ENCODE data around the gene TRAPPC10.
A peak's percentile ranks its signal among the peaks of the same experiment; 100 is the strongest.

Gene TRAPPC10

GRCh38 chr21:43995521-43996105, 16.5 kb upstream of the TRAPPC10 start:
- H3K4me1 ChIP-seq (ENCODE audit: control insufficient read depth, insufficient read depth, low read length): no peaks in the 10 kb centered on the region
- H3K27me3 ChIP-seq (ENCODE audit: control insufficient read depth, insufficient read depth, low read length): peaks cover 9% of the 10 kb centered on the region
- no peaks in the 10 kb centered on the region for H3K9me3 ChIP-seq (ENCODE audit: control insufficient read depth, low read length)
- H3K9ac ChIP-seq (ENCODE audit: low read length): no peak overlapping the region
- no peak overlapping the region for H3K4me3 ChIP-seq (ENCODE audit: low read length)
- no peaks in the 10 kb centered on the region for H3K36me3 ChIP-seq (ENCODE audit: control insufficient read depth, insufficient read depth, low read length)

- Histone ChIP-seq H3K4me3 (ENCODE audit: low read length) (no peak overlapping the region), H3K4me1 (ENCODE audit: control insufficient read depth, insufficient read depth, low read length) (no peaks in the 10 kb centered on the region), H3K27me3 (ENCODE audit: control insufficient read depth, insufficient read depth, low read length) (peaks cover 4% of the 10 kb centered on the region), H3K9me3 (ENCODE audit: control insufficient read depth, low read length) (no peaks in the 10 kb centered on the region), H3K36me3 (ENCODE audit: control insufficient read depth, insufficient read depth, low read length) (no peaks in the 10 kb centered on the region), H3K9ac (ENCODE audit: low read length) (no peak overlapping the region)
These were observed 14.1 kb upstream of the TRAPPC10 start for GRCh38 chr21:43997766-43998742.

GRCh38 chr21:44000360-44000759, 11.7 kb upstream of the TRAPPC10 start:
- H3K9ac ChIP-seq (ENCODE audit: low read length): no peak overlapping the region
- H3K27me3 ChIP-seq (ENCODE audit: control insufficient read depth, insufficient read depth, low read length): peaks cover 4% of the 10 kb centered on the region
- H3K36me3 ChIP-seq (ENCODE audit: control insufficient read depth, insufficient read depth, low read length): no peaks in the 10 kb centered on the region
- no peaks in the 10 kb centered on the region for H3K9me3 ChIP-seq (ENCODE audit: control insufficient read depth, low read length)
- H3K4me1 ChIP-seq (ENCODE audit: control insufficient read depth, insufficient read depth, low read length): no peaks in the 10 kb centered on the region
- H3K4me3 ChIP-seq (ENCODE audit: low read length): no peak overlapping the region

- no peak overlapping the region for H3K9ac ChIP-seq (ENCODE audit: low read length)
- no peaks in the 10 kb centered on the region for H3K4me1 ChIP-seq (ENCODE audit: control insufficient read depth, insufficient read depth, low read length)
- H3K27me3 ChIP-seq (ENCODE audit: control insufficient read depth, insufficient read depth, low read length): peaks cover 4% of the 10 kb centered on the region
- H3K9me3 ChIP-seq (ENCODE audit: control insufficient read depth, low read length): no peaks in the 10 kb centered on the region
- no peak overlapping the region for H3K4me3 ChIP-seq (ENCODE audit: low read length)
- H3K36me3 ChIP-seq (ENCODE audit: control insufficient read depth, insufficient read depth, low read length): no peaks in the 10 kb centered on the region
These were observed 9.6 kb upstream of the TRAPPC10 start for GRCh38 chr21:44002511-44002910.

DNA sequence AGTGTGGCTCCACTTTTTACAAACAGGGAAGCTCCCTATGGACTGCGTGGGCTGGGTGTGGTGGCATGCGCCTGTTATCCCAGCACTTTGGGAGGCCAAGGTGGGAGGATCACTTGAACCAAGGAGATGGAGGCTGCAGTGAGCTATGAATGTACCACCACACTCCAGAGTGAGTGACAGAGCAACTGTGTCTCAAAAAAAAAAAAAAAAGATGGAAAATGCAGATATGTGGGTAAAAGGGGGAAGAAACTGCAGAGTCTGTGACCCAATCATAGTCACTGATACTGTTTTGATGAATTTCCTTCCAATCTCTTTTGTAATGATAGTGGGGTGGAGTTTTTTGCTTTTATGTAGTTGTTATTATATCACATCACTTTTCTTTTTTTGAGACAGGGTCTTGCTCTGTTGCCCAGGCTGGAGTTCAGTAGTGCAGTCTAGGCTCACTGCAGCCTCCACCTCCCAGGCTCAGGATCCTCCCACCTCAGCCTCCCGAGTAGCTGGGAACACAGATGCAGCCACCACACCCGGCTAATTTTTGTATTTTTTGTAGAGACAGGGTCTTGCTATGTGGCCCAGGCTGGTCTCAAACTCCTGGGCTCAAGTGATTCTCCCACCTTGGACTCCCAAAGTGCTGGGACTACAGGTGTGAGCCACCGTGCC, 8.7 kb upstream of the TRAPPC10 start:
- Histone ChIP-seq H3K27me3 (ENCODE audit: control insufficient read depth, insufficient read depth, low read length) (peaks cover 4% of the 10 kb centered on the region), H3K4me1 (ENCODE audit: control insufficient read depth, insufficient read depth, low read length) (no peaks in the 10 kb centered on the region), H3K9ac (ENCODE audit: low read length) (no peak overlapping the region), H3K36me3 (ENCODE audit: control insufficient read depth, insufficient read depth, low read length) (no peaks in the 10 kb centered on the region), H3K9me3 (ENCODE audit: control insufficient read depth, low read length) (no peaks in the 10 kb centered on the region), H3K4me3 (ENCODE audit: low read length) (no peak overlapping the region)

DNA sequence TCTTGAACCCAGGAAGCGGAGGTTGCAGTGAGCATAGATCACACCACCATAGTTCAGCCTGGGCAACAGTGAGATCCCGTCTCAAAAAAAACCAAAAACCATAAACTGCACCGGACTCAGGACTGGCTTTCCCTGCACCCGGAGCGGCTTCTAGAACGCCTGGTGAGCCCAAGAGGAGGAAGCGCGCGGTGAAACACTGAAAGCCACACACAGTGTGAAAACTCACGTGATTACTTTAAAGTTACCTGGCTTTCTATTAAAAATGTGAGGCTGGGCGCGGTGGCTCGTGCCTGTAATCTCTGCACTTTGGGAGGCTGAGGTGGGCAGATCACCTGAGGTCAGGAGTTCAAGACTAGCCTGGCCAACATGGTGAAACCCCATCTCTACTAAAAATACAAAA, 7.0 kb upstream of the TRAPPC10 start:
- no peaks in the 10 kb centered on the region for H3K9me3 ChIP-seq (ENCODE audit: control insufficient read depth, low read length)
- no peaks in the 10 kb centered on the region for H3K4me1 ChIP-seq (ENCODE audit: control insufficient read depth, insufficient read depth, low read length)
- H3K9ac ChIP-seq (ENCODE audit: low read length): no peak overlapping the region
- no peak overlapping the region for H3K4me3 ChIP-seq (ENCODE audit: low read length)
- no peaks in the 10 kb centered on the region for H3K36me3 ChIP-seq (ENCODE audit: control insufficient read depth, insufficient read depth, low read length)
- H3K27me3 ChIP-seq (ENCODE audit: control insufficient read depth, insufficient read depth, low read length): peaks cover 4% of the 10 kb centered on the region

- no peak overlapping the region for H3K9ac ChIP-seq (ENCODE audit: low read length)
- no peak overlapping the region for H3K4me3 ChIP-seq (ENCODE audit: low read length)
- peaks cover 1% of the 10 kb centered on the region for H3K27me3 ChIP-seq (ENCODE audit: control insufficient read depth, insufficient read depth, low read length)
These were observed 6.5 kb upstream of the TRAPPC10 start for GRCh38 chr21:44005593-44005992.

GRCh38 chr21:44006017-44006619, 6.0 kb upstream of the TRAPPC10 start:
- no peaks in the 10 kb centered on the region for H3K9me3 ChIP-seq (ENCODE audit: control insufficient read depth, low read length)
- H3K27me3 ChIP-seq (ENCODE audit: control insufficient read depth, insufficient read depth, low read length): no peaks in the 10 kb centered on the region
- no peak overlapping the region for H3K9ac ChIP-seq (ENCODE audit: low read length)
- no peak overlapping the region for H3K4me3 ChIP-seq (ENCODE audit: low read length)
- no peaks in the 10 kb centered on the region for H3K36me3 ChIP-seq (ENCODE audit: control insufficient read depth, insufficient read depth, low read length)
- peaks cover 3% of the 10 kb centered on the region for H3K4me1 ChIP-seq (ENCODE audit: control insufficient read depth, insufficient read depth, low read length)

More at GRCh38 chr21:44005593-44005992, 6.5 kb upstream of the TRAPPC10 start:
- no peaks in the 10 kb centered on the region for H3K4me1 ChIP-seq (ENCODE audit: control insufficient read depth, insufficient read depth, low read length)
- no peaks in the 10 kb centered on the region for H3K36me3 ChIP-seq (ENCODE audit: control insufficient read depth, insufficient read depth, low read length)
- H3K9me3 ChIP-seq (ENCODE audit: control insufficient read depth, low read length): no peaks in the 10 kb centered on the region

GRCh38 chr21:44006656-44007055, 5.5 kb upstream of the TRAPPC10 start:
- H3K27me3 ChIP-seq (ENCODE audit: control insufficient read depth, insufficient read depth, low read length): no peaks in the 10 kb centered on the region
- no peaks in the 10 kb centered on the region for H3K9me3 ChIP-seq (ENCODE audit: control insufficient read depth, low read length)
- no peaks in the 10 kb centered on the region for H3K36me3 ChIP-seq (ENCODE audit: control insufficient read depth, insufficient read depth, low read length)
- no peak overlapping the region for H3K4me3 ChIP-seq (ENCODE audit: low read length)
- peaks cover 6% of the 10 kb centered on the region for H3K4me1 ChIP-seq (ENCODE audit: control insufficient read depth, insufficient read depth, low read length)
- no peak overlapping the region for H3K9ac ChIP-seq (ENCODE audit: low read length)

DNA sequence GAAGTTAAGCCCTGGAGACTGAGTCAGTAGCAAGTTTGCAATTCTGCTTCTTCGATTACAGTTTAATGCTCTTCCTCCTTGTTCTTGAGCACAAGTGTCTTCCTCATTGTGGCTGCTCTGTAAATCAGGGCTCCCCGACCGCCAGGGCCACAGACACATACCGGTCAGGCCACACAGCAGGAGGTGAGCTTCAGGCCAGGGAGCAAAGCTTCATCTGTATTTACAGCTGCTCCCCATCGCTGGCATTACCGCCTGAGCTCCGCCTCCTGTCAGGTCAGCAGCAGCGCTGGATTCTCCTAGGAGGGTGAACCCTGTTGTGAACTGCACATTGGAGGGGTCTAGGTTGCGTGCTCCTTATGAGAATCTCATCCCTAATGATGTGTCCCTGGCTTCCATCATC, 1.7 kb upstream of the TRAPPC10 start:
- Histone ChIP-seq H3K9ac (ENCODE audit: low read length) (no peak overlapping the region), H3K9me3 (ENCODE audit: control insufficient read depth, low read length) (no peaks in the 10 kb centered on the region), H3K4me1 (ENCODE audit: control insufficient read depth, insufficient read depth, low read length) (peaks cover 22% of the 10 kb centered on the region), H3K27me3 (ENCODE audit: control insufficient read depth, insufficient read depth, low read length) (no peaks in the 10 kb centered on the region), H3K4me3 (ENCODE audit: low read length) (no peak overlapping the region), H3K36me3 (ENCODE audit: control insufficient read depth, insufficient read depth, low read length) (no peaks in the 10 kb centered on the region)

GRCh38 chr21:44011123-44011522, 986 bp upstream of the TRAPPC10 start:
- peak overlapping the region; percentile 78 for H3K9ac ChIP-seq (ENCODE audit: low read length)
- H3K4me3 ChIP-seq (ENCODE audit: low read length): no peak overlapping the region
- H3K9me3 ChIP-seq (ENCODE audit: control insufficient read depth, low read length): no peaks in the 10 kb centered on the region
- H3K36me3 ChIP-seq (ENCODE audit: control insufficient read depth, insufficient read depth, low read length): no peaks in the 10 kb centered on the region
- no peaks in the 10 kb centered on the region for H3K27me3 ChIP-seq (ENCODE audit: control insufficient read depth, insufficient read depth, low read length)
- H3K4me1 ChIP-seq (ENCODE audit: control insufficient read depth, insufficient read depth, low read length): peaks cover 22% of the 10 kb centered on the region

Measured in mucosa of stomach (tissue), 1 donor.